HEK293T (cell line): ENCODE results near the gene COL9A3.

Experiments used
- ARNT ChIP-seq: fragments of 450-650 bp; IDR thresholded peaks from 2 replicates; pipeline ENCODE4 v1.6.1; 2017; ENCODE audit warnings: mild to moderate bottlenecking
- BHLHE40 ChIP-seq: fragments of 450-650 bp; IDR thresholded peaks from 2 replicates; pipeline ENCODE4 v1.6.1; 2016; ENCODE audit warnings: mild to moderate bottlenecking, moderate library complexity, borderline replicate concordance
- CTBP1 ChIP-seq: fragments of 450-650 bp; IDR thresholded peaks from 2 replicates; pipeline ENCODE4 v1.6.1; 2016; ENCODE audit warnings: borderline replicate concordance
- ELF4 ChIP-seq: fragments of 450-650 bp; IDR thresholded peaks from 2 replicates; pipeline ENCODE4 v1.6.1; 2017; ENCODE audit warnings: antibody characterized with exemption
- FOXA1 ChIP-seq: fragments of 450-650 bp; IDR thresholded peaks from 2 replicates; pipeline ENCODE4 v1.6.1; 2016; ENCODE audit warnings: mild to moderate bottlenecking
- FOXK2 ChIP-seq: fragments of 450-650 bp; IDR thresholded peaks from 2 replicates; pipeline ENCODE4 v1.6.1; 2016; ENCODE audit warnings: mild to moderate bottlenecking
- FOXM1 ChIP-seq: fragments of 450-650 bp; IDR thresholded peaks from 2 replicates; pipeline ENCODE4 v1.6.1; 2017; ENCODE audit warnings: mild to moderate bottlenecking, borderline replicate concordance
- HDGF ChIP-seq: fragments of 450-650 bp; IDR thresholded peaks from 2 replicates; pipeline ENCODE4 v1.6.1; 2017; ENCODE audit warnings: antibody characterized with exemption, borderline replicate concordance
- NFRKB ChIP-seq: fragments of 450-650 bp; IDR thresholded peaks from 2 replicates; pipeline ENCODE4 v1.6.1; 2016; ENCODE audit warnings: mild to moderate bottlenecking, moderate library complexity
- SP1 ChIP-seq: fragments of 450-650 bp; IDR thresholded peaks from 2 replicates; pipeline ENCODE4 v1.6.1; 2017
- SUZ12 ChIP-seq: fragments of 450-650 bp; IDR thresholded peaks from 2 replicates; pipeline ENCODE4 v1.6.1; 2016; ENCODE audit warnings: mild to moderate bottlenecking
- TARDBP ChIP-seq: fragments of 450-650 bp; IDR thresholded peaks from 2 replicates; pipeline ENCODE4 v1.6.1; 2016
- ZNF384 ChIP-seq: fragments of 450-650 bp; IDR thresholded peaks from 2 replicates; pipeline ENCODE4 v1.6.1; 2016

DNA sequence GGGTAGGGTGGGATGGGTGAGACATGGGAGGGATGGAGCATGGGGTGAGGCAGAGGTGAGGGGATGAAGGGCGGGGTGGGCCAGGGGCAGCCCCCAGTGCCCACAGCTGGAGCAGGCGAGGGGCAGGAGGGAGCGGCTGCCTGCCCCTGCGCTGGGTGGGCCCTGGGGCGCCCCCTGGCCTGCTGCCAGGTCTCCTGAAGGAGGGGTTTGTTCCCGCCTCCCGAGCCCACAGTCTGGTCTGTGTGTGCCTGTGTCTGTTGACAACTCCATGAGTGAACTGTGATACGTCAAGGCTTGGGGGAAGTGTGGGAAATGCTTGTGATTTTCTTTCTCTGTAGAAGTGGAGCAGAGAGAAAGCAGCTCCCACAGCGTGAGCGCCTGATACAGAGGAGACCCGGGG, 31.5 kb upstream of the COL9A3 start:
- TF ChIP-seq FOXM1 (no peak), BHLHE40 (no peak), FOXA1 (no peak), HDGF (no peak), TARDBP (no peak), FOXK2 (no peak), SP1 (no peak), SUZ12 (no peak), ELF4 (no peak), CTBP1 (no peak), NFRKB (no peak), ARNT (no peak), ZNF384 (no peak)
